Measurements from ENCODE around the gene KIF4A.

KIF4A gene

DNA sequence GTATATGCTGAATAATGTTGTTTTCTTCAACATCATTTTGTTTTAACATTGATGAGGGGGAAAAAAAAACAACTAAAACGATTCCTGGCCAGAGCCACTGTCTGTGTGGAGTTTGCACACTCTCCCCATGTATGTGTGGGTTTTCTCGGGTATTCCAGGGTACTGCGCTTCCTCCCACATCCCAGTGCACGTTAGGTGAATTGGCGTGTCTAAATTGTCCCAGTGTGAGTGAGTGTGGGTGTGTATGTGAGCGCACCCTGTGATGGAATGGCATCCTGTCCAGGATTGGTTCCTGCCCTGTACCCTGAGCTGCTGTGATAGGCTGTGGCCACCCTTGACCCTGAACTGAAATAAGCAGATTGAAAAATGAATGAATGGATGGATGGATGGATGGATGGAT lies 152.3 kb downstream of the KIF4A start:
- no peak for DNase-seq

DNA sequence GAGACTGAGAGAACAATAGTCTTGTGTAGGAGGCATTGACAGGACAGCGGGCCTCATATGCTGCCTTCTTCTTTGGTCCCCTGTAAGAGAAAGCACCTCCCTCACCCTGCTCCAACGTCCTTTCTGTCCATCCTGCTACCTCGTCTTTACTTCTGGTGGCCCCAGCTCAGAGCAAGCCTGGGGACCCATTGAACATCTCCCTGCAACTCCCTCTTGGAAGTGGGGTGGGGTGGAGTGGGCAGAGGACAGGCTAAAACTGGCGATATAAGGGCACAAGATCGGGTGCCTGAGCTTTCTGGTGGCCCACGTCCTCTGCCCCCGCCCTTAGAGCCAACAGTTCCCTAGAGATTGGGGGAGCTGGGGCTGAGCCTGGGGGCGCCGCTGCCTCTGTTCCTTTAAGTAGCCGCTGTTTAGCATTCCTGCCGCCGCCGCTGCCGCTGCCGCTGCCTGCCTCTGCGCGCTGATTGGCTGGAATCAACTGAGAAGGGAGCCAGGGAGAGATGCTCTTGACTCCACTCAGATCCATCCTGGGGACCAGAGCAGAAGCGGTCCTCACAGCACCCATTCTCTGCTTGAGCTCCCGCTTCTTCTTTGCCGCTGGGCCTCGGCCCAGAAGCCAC lies 154.5 kb downstream of the KIF4A start, which contains the start of gene DLG3:
Gene DLG3, plus strand, starts transcription at position 510 of the 620 bp plus-strand sequence. CDS start 367 bp downstream, outside the sequence.
- peak; percentile 54 for DNase-seq

DNA sequence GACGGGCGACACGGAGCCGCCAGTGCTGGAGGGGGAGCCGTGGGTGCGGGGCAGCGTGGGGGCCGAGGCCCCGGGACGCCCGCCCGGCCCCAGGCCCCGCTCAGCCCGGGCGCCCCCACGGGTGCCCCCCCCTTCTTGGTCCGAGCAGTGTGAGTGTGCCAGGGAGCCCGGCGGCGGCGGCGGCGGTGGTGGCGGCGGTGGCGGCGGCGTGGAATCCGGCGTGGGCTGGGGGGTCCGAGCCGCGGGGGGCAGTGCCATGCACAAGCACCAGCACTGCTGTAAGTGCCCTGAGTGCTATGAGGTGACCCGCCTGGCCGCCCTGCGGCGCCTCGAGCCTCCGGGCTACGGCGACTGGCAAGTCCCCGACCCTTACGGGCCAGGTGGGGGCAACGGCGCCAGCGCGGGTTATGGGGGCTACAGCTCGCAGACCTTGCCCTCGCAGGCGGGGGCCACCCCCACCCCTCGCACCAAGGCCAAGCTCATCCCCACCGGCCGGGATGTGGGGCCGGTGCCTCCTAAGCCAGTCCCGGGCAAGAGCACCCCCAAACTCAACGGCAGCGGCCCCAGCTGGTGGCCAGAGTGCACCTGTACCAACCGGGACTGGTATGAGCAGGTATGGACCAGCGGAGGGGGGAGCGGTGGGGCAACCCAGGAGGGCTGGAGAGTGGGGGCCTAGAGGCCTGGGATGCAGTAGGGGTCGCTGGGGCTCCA lies 155.2 kb downstream of the KIF4A start:
- DNase-seq = no peak

DNA sequence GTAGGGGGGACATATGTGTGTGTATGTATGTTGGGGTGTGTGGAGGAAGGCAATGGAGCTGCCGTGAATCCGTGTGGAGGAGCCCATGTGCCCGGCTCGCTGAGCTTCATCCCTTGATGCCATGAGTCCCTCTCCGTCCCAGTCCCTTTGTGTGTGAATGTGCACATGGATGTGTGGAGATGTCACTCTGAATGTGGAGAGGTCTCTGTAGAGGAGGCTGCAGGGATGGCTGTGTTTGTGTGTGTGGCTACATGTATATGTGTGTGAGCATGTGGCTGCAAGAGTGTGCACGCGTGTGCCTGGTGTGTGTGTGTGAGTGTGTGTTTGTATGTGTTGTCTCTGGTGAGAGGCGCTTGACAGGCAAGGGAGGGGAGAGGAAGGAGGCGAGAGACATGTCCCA lies 156.0 kb downstream of the KIF4A start:
- DNase-seq = no peak

DNA sequence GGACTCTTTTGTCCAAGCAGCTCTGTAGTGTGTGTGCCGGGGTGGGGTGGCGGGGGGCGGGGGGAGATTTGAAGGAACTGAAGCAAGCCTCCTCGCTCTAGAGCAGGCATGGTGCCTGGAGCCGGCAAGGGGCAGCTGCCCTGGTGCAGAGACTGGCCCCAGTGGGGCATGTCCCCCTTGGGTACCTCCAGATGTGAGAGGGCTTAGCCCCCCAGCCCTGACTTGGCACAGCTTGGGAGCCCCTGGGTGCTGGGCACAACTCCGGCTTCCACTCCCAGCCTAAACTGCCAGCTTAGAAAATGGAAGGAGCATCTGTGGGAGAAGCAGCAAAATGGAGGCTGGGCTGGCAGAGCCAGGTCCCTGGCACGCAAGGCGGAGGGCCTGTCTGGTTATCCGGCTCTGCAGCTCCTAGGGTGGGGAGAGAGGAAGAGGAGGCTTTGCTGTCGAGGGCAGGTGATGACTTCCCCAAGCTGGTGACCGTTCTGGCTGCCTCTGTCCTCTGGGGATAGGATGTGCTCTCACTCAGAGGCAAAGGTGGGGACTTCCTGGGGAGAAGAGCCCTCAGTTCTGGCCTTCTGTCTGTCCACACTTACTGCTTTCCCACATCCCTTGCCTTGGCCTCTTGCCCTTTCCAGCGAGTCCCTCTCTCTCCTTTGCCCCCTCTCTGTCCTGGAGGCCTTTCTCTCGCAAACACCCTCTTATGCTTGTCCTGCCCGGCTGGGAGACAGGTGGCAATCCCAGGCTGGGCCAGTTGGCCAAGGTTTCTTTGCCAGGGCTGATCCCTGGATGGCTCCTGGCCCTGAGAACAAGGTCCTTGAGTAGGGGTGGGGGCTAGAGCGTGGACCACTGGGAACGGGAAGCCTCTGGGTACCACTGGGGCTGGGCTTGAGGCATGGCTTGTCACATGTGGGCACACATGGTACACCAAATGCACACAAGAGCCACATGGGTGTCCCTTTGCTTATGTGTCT lies 156.8 kb downstream of the KIF4A start:
- no peak for DNase-seq

DNA sequence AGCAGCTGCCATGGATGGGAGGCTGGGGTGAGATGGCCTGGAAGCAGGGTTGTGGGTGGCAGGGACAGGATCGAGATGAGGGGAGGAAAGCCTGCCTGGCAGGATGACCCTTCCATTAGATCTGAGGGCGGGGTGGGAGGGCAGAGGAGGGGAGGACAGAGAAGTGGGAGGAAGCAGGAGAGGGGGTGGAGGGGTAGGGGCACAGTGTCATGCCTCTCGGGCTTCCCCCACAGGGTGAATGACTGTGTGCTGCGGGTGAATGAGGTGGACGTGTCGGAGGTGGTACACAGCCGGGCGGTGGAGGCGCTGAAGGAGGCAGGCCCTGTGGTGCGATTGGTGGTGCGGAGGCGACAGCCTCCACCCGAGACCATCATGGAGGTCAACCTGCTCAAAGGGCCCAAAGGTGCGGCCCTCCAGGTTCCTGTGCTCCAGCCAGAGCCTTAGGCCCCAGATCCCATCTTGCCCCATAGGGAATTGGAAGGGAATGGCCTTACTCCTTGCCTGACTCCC lies 159.6 kb downstream of the KIF4A start:
- no peak for DNase-seq

DNA sequence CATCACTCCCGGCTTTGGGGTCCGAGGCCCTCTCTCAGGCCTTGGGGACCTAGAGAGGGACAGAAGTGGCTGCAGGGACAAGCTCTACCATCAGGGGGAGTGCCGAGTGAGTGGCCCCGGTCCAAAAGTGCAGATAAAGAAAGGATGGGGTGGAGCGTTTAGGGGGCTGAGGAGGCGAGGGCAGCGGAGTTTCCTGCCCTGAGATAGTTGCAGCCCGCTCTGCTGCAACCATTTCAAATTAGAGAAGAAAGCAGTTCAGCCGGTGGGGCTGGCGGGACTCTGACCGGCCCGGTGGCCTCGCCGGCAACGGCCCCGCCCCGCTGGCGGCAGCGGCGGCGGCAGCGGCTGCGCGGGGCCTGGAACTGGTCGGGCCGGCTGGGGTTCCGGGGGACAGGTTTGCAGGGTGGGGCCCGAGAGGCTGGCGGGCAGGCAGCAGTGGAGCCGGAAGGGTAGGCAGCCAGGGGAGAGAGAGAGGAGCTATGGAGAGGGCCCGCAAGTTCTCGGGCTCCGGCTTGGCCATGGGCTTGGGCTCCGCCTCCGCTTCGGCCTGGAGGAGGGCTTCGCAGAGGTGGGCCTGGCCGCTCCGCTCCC lies 162.3 kb downstream of the KIF4A start:
- DNase-seq = peak; percentile 50

DNA sequence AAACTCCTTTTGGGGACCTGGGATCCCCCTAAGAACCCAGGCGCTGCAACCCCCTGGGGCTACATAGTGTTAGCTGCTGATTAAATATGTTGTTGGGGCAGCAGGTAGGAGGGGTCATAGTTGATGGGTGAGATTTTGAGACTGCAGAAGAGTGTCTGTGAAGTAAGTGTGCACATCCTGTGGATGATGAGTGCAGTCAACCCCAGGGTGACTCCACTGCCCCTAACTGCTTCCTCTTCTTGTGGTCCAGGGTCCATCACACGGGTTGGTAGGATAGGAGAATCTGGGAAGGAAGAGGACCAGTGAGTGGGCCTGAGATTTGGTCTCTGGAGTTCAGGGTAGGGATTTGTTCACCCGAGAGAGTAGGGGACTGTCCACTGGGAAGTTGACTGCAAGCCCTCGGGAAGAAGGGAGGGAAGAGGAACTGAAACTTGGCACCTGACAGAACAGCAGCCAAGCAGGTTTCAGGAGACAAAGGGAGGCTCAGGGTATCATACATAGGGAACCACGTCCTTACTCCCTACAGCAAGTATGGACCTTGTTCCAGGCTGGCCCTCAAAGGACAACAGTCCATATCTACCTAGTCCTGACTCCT lies 163.2 kb downstream of the KIF4A start:
- DNase-seq = no peak

DNA sequence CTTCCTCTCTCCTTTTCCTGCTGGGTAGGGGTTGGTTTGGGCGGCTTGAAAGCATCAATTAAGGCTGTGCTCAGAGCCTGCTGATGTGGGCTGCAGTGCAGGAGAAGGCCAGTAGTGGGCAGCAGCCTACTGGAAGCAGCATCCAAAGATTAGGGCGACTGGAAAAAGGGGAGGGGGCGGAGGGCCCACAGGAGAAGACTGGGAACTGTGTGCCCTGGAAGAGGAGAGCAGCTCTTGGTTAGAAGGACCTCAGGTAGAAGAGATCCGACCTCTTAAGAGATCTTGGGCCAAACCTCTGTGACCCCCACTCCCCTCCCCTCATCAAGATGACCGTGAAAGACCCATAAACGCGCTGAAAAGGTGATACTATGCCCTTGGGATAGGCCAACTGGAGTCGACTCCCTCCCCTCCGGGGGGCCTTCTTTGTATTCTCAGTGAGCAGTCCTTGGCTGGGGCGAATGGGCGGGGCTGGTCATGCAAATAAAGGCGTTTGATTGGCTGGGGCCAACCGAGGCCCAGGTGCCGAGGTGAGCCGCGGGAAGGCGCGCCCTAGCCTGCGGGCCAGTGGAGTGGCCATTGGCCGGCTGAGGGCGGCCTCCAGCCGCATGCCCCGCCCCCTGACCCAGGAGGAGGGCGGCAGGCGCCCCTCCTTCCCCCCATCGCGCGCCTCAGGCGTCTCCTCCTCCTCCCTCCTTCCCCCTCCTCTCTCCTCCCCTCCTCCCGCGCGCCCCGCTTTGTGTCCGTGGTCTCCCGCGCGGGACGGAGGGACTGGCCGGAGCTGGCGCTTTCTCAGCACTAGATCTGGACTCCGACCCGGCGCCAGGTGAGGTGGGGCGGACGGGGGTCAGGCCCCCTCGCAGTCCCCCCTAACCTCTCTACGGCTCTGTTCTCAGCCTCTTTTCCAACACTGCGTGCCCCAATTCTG lies 164.8 kb downstream of the KIF4A start:
- peak; percentile 55 for DNase-seq

DNA sequence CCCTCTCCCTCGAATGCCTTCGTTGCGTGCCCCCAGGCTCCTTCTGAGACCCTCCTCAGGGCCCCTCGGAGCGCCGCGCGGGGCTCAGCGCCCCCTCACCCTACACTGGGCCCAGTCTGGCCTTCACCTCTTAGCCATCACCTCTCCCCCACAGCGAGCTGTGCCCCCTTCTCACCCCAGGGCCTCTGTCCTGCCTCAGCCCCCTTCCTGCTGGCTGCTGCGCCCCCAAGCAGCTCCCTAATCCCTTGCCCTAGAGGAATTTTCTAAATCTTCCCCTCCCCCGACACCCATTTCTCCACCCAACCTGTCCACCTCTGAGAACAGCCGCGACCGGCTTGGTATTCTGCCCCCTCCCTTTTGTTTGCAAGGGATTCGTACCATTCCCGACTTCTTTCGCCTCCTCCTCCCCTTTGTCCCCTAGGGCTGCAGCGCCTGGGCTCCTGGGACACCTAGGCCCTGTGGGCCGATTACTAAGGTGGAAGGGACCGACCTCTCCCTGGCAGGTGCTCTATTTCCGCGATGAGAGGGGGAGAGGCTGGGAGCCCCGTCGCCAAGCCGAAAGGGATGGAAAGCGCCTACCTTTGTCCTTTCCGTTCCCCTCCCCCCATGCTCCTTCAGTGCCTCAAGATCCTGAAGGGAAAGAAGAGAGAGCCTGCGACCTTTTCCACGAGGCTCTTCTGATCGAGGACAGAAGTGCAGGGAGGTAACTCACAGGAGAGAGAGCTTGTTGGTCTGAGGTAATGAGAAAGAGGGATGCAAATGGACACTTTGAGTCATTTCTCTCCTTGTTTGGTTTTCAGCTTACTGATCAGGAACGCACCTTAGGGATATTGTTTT lies 165.7 kb downstream of the KIF4A start:
- DNase-seq = no peak

DNA sequence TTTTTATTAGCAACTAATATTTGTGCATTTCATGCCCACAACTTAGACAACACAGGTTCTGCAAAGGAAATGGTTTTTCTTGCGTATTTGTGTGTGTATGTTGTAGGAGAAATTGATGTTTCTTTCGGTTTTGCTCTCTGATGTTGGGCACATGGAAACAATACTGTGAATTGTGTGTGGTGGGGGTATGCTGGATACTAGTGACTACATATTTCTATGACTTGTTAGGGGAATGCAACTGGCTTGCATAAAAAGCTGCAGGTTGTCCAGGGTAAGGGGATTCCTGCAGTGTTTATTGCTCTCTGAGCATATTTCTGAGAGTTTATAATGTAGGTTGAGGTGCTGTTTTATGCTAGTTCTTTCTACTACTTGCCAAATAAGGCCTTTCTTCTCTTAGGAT lies 166.4 kb downstream of the KIF4A start:
- no peak for DNase-seq

DNA sequence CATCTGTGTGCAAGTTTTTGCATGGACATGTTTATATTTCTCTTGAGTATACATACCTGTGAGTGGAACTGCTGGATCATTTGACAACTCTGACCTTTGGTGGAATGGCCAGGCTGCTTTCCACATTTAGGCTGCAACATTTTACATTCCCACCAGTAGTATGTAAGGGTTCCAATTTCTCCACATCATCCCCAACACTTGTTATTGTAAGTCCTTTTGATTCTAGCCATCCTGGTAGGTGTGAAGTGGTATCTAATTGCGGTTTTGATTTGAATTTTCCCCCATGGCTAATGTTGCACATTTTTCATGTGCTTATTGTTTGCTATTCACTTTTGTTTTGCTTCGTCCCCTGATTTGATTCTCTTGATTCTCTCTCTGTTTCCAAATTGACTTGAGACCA lies 171.1 kb downstream of the KIF4A start:
- no peak for DNase-seq

DNA sequence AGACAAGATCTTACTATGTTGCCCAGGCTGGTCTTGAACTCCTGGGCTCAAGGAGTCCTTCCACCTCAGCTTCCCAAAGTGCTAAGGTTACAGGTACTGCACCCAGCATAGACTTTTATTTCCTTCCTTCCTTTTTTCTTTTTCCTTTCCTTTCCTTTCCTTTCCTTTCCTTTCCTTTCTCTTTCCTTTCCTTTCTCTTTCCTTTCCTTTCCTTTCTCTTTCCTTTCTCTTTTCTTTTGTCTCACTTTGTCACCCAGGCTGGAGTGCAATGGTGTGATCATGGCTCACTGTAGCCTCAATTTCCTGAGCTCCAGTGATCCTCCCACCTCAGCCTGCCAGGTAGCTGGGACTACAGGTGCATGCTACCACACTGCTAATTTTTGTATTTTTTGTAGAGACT lies 174.1 kb downstream of the KIF4A start:
- DNase-seq = no peak

DNA sequence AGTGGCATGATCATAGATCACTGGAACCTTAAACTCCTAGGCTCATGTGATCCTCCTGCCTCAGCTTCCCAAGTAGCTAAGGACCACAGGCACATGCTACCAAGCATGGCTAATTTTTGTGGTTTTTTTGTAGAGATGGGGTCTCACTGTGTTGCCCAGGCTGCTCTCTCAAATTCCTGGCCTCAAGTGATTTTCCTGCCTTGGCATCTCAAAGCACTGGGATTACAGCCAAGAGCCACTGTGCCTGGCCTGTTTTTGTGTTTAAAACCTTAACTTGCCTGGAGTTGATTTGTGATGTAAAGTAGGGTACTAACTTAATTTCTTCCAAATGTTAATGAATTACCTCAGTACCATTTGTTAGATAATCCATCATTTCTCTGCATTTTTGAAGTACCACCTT lies 177.1 kb downstream of the KIF4A start:
- no peak for DNase-seq

DNA sequence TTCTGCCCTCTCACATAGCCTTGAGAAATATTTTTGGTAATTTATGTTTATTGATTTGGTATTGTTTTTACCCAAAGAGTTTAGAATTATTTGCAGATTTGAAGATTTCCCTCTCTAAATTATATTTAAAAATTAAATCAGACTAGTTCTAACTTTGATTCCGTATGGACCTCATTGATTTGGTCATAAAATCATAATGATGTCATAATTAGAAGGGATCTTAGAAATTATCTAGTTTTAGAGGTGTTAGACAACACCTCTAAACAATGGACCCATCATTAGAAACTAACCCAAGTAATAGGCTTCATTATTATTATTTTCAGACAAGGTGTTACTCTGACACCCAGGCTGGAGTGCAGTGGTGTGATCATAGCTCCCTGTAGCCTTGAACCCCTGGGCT lies 178.8 kb downstream of the KIF4A start:
- no peak for DNase-seq

Measured in fibroblast of upper back skin (primary cell).